K562 (cell line): Measurements from ENCODE around the gene BCAS3. TPM values are rescaled to one million over a fixed set of nuclear protein-coding genes. Genes with fewer than 3 reads are reported as not detected.
A peak's percentile ranks its signal among the peaks of the same experiment; 100 is the strongest.

ENCODE experiments used
- ATAC-seq: fragments of 200-7000 bp; cut with Tn5 transposase; 3 replicates; pipeline ENCODE4 v1.9.1; 2020; ENCODE audit warnings: moderate library complexity
- BruUV-seq: library from RNA; stranded (reverse); fragments of 400-500 nt; replicated peaks from 2 replicates; lab custom pipeline; 2021; lab: Mats Ljungman, UMichigan
- CTCF ChIA-PET: fragments of 300-600 bp; formaldehyde crosslinking; extraction: SDS; loops from one replicate; lab custom pipeline; 2021; ENCODE audit warnings: low intra/inter-chr PET ratio; lab: Yijun Ruan, JAX
- POLR2A ChIA-PET: fragments of 300-600, 350-650 bp; sonication (Branson Sonifier 250); formaldehyde crosslinking; extraction: SDS; loops from one replicate; lab custom pipeline; 2021; ENCODE audit warnings: antibody characterized with exemption, inconsistent platforms; lab: Yijun Ruan, JAX
- DNase-seq, 4 experiments: peaks; one replicate each; pipeline versions ENCODE4 v3.0.0 to v3.0.0-alpha.2; 2011 to 2018; ENCODE audit warnings: low spot score in 3 of 4, mixed read lengths in 3 of 4; ENCODE audit errors: extremely low read depth in 1 of 4
- FAIRE-seq: peaks from 2 replicates; lab custom pipeline; 2011; peaks lifted over from hg19 to GRCh38; lab: Jason Lieb, UNC
- H2AFZ ChIP-seq: 2 replicates; pipeline ENCODE4 v1.6.0; 2011; ENCODE audit warnings: low read depth, low read length, control low read depth, inconsistent platforms
- H3K27ac ChIP-seq: fragments of 200-600 bp; 3 replicates; pipeline ENCODE4 v1.8.0; 2011; ENCODE audit warnings: low read depth, mild to moderate bottlenecking, control low read depth, inconsistent platforms, low read length, moderate library complexity, mixed read lengths; ENCODE audit errors: extremely low read depth
- H3K27me3 ChIP-seq, 2 experiments: fragments of 300-600 bp in 1 of 2; 2 replicates in 1 of 2; 3 replicates in 1 of 2; pipeline versions ENCODE4 v1.6.0 to v1.8.0; 2011; ENCODE audit warnings: inconsistent platforms in 2 of 2, low read length in 2 of 2, mild to moderate bottlenecking in 1 of 2, mixed read lengths in 1 of 2, moderate library complexity in 1 of 2; ENCODE audit not compliant: control insufficient read depth in 2 of 2, insufficient read depth in 2 of 2
- H3K36me3 ChIP-seq: fragments of 300-600 bp; 3 replicates; pipeline ENCODE4 v1.8.0; 2011; ENCODE audit warnings: mild to moderate bottlenecking, low read length, inconsistent platforms; ENCODE audit not compliant: control insufficient read depth, insufficient read depth
- H3K4me1 ChIP-seq, 2 experiments: fragments of 200-600 bp in 1 of 2; replicated peaks in 1 of 2; 2 replicates in 1 of 2; 3 replicates in 1 of 2; pipeline versions ENCODE4 v1.5.1 to v1.8.0; 2011; ENCODE audit warnings: inconsistent platforms in 2 of 2, low read length in 2 of 2, mild to moderate bottlenecking in 1 of 2, mixed read lengths in 1 of 2, moderate library complexity in 1 of 2; ENCODE audit not compliant: control insufficient read depth in 2 of 2, insufficient read depth in 2 of 2
- H3K4me2 ChIP-seq: 2 replicates; pipeline ENCODE4 v1.6.1; 2011; ENCODE audit warnings: low read length, control low read depth, inconsistent platforms, mixed read lengths; ENCODE audit not compliant: insufficient read depth
- H3K4me3 ChIP-seq: fragments of 200-600 bp; sonication (generic), shearing (Covaris generic); 2 replicates; pipeline ENCODE4 v1.5.1; 2016; ENCODE audit warnings: control low read depth, inconsistent platforms
- H3K79me2 ChIP-seq: fragments of 200-600 bp; 3 replicates; pipeline ENCODE4 v1.8.0; 2011; ENCODE audit warnings: low read length, inconsistent platforms; ENCODE audit not compliant: control insufficient read depth, insufficient read depth
- H3K9ac ChIP-seq, 2 experiments: 2 replicates each; pipeline versions ENCODE4 v1.6.0 to v1.6.1; 2011; ENCODE audit warnings: low read depth in 2 of 2, low read length in 2 of 2, control low read depth in 1 of 2, inconsistent platforms in 1 of 2, mild to moderate bottlenecking in 1 of 2, mixed read lengths in 1 of 2; ENCODE audit not compliant: insufficient read depth in 1 of 2
- H3K9me1 ChIP-seq: one replicate; pipeline ENCODE4 v1.6.0; 2011; ENCODE audit warnings: inconsistent platforms, mild to moderate bottlenecking, low read length, moderate library complexity; ENCODE audit not compliant: control insufficient read depth, insufficient read depth
- H3K9me3 ChIP-seq: replicated peaks from 2 replicates; pipeline ENCODE4 v1.5.1; 2011; ENCODE audit warnings: low read depth, low read length, inconsistent platforms; ENCODE audit not compliant: control insufficient read depth, insufficient read depth
- H4K20me1 ChIP-seq: replicated peaks from 2 replicates; pipeline ENCODE4 v1.6.1; 2011; ENCODE audit warnings: low read length, inconsistent platforms, mixed read lengths; ENCODE audit not compliant: control insufficient read depth, insufficient read depth
- EWSR1 ChIP-seq: fragments of 450-650 bp; IDR thresholded peaks from 2 replicates; pipeline ENCODE4 v1.6.1; 2018; ENCODE audit warnings: borderline replicate concordance, mild to moderate bottlenecking, low read depth, moderate library complexity; ENCODE audit not compliant: partially characterized antibody
- KDM2B ChIP-seq: fragments of 250-450 bp; sonication (Bioruptor Pico); IDR thresholded peaks from 2 replicates; pipeline ENCODE4 v1.8.0; 2021; ENCODE audit warnings: mild to moderate bottlenecking, moderate library complexity
- NFRKB ChIP-seq: fragments of 450-650 bp; IDR thresholded peaks from 2 replicates; pipeline ENCODE4 v1.6.1; 2016; ENCODE audit warnings: low read depth
- PCBP2 ChIP-seq: fragments of 200-400 bp; formaldehyde crosslinking; IDR thresholded peaks from 2 replicates; pipeline ENCODE4 v1.6.1; 2018; ENCODE audit warnings: low read length, low read depth, mild to moderate bottlenecking, moderate library complexity; ENCODE audit not compliant: poor library complexity, severe bottlenecking
- PKNOX1 ChIP-seq: fragments of 450-650 bp; IDR thresholded peaks from 2 replicates; pipeline ENCODE4 v1.6.1; 2016
- PRPF4 ChIP-seq: fragments of 200-400 bp; formaldehyde crosslinking; IDR thresholded peaks from one replicate; pipeline ENCODE4 v1.6.1; 2017; ENCODE audit warnings: low read length, low read depth, mild to moderate bottlenecking; ENCODE audit not compliant: insufficient read depth, poor library complexity, severe bottlenecking
- RFX5 ChIP-seq: IDR thresholded peaks from 2 replicates; pipeline ENCODE4 v1.6.1; 2011; ENCODE audit warnings: low read depth, mild to moderate bottlenecking, improper control_type of control experiment, low read length
- RNF2 ChIP-seq: sonication (generic); IDR thresholded peaks from 2 replicates; pipeline ENCODE4 v1.6.1; 2016
- TBP ChIP-seq: optimal IDR thresholded peaks from 2 replicates; pipeline ENCODE3; 2011; ENCODE audit warnings: low read depth, low read length, improper control_type of control experiment
- ZBTB1 ChIP-seq: sonication (generic); formaldehyde crosslinking; IDR thresholded peaks from 2 replicates; pipeline ENCODE4 v1.8.1; 2023; ENCODE audit warnings: missing genetic modification reagents, low read depth, mild to moderate bottlenecking, borderline replicate concordance
- ZBTB11 ChIP-seq, 3 experiments: fragments of 200-800 bp in 1 of 3; fragments of 250-450 bp in 1 of 3; fragments of 450-650 bp in 1 of 3; sonication (Bioruptor Pico) in 1 of 3; sonication (Bioruptor generic) in 1 of 3; formaldehyde crosslinking in 1 of 3; IDR thresholded peaks; 2 replicates each; pipeline versions ENCODE4 v1.6.1 to v1.8.0; 2016 to 2022; ENCODE audit warnings: mild to moderate bottlenecking in 2 of 3, missing genetic modification characterization in 2 of 3, missing compliant biosample characterization in 1 of 3, moderate library complexity in 1 of 3
- ZNF766 ChIP-seq: fragments of 200-800 bp; sonication (Bioruptor generic); conservative IDR thresholded peaks from 2 replicates; pipeline ENCODE4 v1.6.1; 2016; ENCODE audit warnings: missing genetic modification characterization, missing compliant biosample characterization
- ZZZ3 ChIP-seq: fragments of 450-650 bp; IDR thresholded peaks from 2 replicates; pipeline ENCODE4 v1.6.1; 2016; ENCODE audit warnings: antibody characterized with exemption, mild to moderate bottlenecking, moderate library complexity
- WGBS: fragments of 100-300 bp; shearing (Covaris generic); methylation state at CpG from one replicate; pipeline ENCODE4 v1.1.6; 2016; ENCODE audit warnings: low coverage, mixed read lengths; ENCODE audit not compliant: insufficient coverage; ENCODE audit errors: missing lambda C conversion rate; 5-methylcytosine and 5-hydroxymethylcytosine counted together
- in situ Hi-C: fragments of 300-500 bp; cut with MboI; formaldehyde crosslinking; loops from 4 replicates; pipeline ENCODE4 v1.15.0; 2018; ENCODE audit warnings: inconsistent platforms, mixed read lengths
- intact Hi-C: fragments of 100-400 bp; cut with micrococcal nuclease; formaldehyde crosslinking; loops from 2 replicates; pipeline ENCODE4 v1.14.2; 2022
- polyA plus RNA-seq, 8 experiments: library from polyadenylated mRNA; depleted of rRNA in 4 of 8; stranded (reverse) in 5 of 8; unstranded in 3 of 8; fragments of >200 nt; fragmentation: Nextera tagmentation in 2 of 8; fragmentation: Illumina TruSeq in 1 of 8; extraction: Ambion mirVana in 2 of 8; extraction: Trizol in 1 of 8; gene quantifications; 2 replicates each; pipeline versions ENCODE4 v1.2.1 to v1.2.3, GENCODE V29; 2011 to 2014; ENCODE audit warnings: inconsistent platforms in 1 of 8, missing spikeins in 1 of 8
- total RNA-seq, 7 experiments: library from RNA; depleted of rRNA in 6 of 7; stranded (reverse); fragments of >200 nt in 6 of 7; fragmentation: Illumina TruSeq in 2 of 7; extraction: Trizol in 2 of 7; gene quantifications; 2 replicates each; pipeline versions ENCODE4 v1.2.1 to v1.2.3, GENCODE V29; 2011 to 2021; ENCODE audit warnings: low replicate concordance in 1 of 7

The BCAS3 gene
- total and polyA plus RNA-seq, 9 of the 15 experiments (the other 6 are each of a cell fraction or from before 2014, with no cell fraction given): 1.9 to 5.5 (median 3.5) TPM

- Histone ChIP-seq H4K20me1 (no peaks in the 10 kb centered on the region), H3K27me3 (peaks cover 7 to 9% of the 10 kb centered on the region in 2 experiments; a peak in 3 of 5 replicates), H3K9me1 (no peaks in the 10 kb centered on the region), H3K36me3 (no peaks in the 10 kb centered on the region), H2AFZ (no peak overlapping the region), H3K4me2 (no peak overlapping the region), H3K4me3 (no peak overlapping the region), H3K9me3 (no peaks in the 10 kb centered on the region), H3K79me2 (no peaks in the 10 kb centered on the region), H3K27ac (no peak overlapping the region), H3K4me1 (no peaks in the 10 kb centered on the region), H3K9ac (no peak overlapping the region)
- ChIA-PET CTCF (no interaction called here), POLR2A (no interaction called here)
- BruUV-seq: no TSS peak
- DNase-seq: no peak
- ATAC-seq: no peak
- no peak for FAIRE-seq
- in situ Hi-C loops: no loop called here
- TF ChIP-seq ZBTB11 (CRISPR knock-in tag; IDR thresholded peaks at IDR 0.05) (peak in 1 of 3 experiments; percentile 87; a peak in 2 of 6 replicates), PCBP2 (no peak), RNF2 (no peak), EWSR1 (peak; percentile 67), PRPF4 (no peak), TBP (no peak), RFX5 (no peak), KDM2B (CRISPR knock-in tag) (no peak), PKNOX1 (no peak), ZNF766 (CRISPR knock-in tag) (no peak), NFRKB (no peak), ZBTB1 (no peak), ZZZ3 (no peak)
- 5% methylated on average over 5 of the region's 5 CpGs for WGBS
- intact Hi-C loops: no loop called here
These were observed 590.2 kb downstream of the BCAS3 start for GRCh38 chr17:61267847-61268246.
